Esophagus mucosa (tissue), 1 donor: ENCODE measurements around the gene DPF1. TPM values are rescaled to one million over a fixed set of nuclear protein-coding genes. Genes with fewer than 3 reads are reported as not detected.
A peak's percentile ranks its signal among the peaks of the same experiment; 100 is the strongest.
"Not testable (repeated sequence)": the region's sequence is repeated elsewhere in the genome, so short reads cannot be mapped to it uniquely, and the experiment has no call there.

ENCODE experiments used
- ATAC-seq: fragments of 200-7000 bp; cut with Tn5 transposase; one replicate; pipeline ENCODE4 v1.9.1; 2020
- total RNA-seq: library from RNA; stranded (reverse); gene quantifications from one replicate; pipeline ENCODE4 v1.2.4, GENCODE V29; 2023
- donor health status: DM: yes; HTN: yes; CAD: no.

DPF1 gene
- total RNA-seq: 0.16 TPM

DNA sequence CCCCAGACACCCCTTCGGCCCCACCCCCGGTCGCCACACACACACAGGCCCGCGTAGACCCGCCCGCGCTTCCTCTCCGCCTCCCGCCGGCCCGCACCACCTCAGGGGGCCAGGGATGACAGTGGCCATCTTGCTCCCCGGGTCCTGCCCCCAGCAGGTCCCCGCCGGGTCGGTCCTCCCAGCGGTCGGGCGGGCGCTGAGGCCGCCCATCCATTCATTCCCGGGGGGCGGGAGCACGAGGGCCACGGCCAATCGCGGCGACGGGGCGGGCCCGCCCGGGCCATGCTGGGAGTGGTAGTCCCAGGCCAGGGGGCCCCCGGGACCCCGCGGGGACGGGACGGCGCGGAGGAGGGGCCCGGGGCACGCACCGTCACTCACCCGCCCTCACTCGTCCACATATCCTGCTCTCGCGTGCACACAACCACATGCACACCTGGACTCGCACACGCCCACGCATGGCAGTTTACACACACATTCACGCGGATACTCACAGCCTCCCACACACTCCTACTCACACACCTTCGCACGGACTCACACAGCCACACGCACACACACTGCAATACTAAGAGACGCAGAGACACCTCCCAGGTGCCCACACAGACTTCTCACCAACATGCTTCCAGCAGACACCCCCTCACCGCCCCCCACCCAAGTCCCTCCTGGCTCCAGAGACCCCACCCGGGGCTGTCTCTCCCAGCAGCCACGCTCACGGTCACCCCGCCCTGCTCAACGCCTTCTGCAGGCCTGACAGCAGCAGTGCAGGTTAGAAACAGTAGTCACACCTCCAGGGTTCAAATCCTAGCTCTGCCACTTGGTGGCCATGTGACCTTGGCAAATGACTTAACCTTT lies at the start of gene DPF1:
Gene DPF1 (minus strand): TSS at position 209 of the 849 bp plus-strand sequence. CDS start 80 bp downstream, at position 129.
- peak; percentile 58 for ATAC-seq

DNA sequence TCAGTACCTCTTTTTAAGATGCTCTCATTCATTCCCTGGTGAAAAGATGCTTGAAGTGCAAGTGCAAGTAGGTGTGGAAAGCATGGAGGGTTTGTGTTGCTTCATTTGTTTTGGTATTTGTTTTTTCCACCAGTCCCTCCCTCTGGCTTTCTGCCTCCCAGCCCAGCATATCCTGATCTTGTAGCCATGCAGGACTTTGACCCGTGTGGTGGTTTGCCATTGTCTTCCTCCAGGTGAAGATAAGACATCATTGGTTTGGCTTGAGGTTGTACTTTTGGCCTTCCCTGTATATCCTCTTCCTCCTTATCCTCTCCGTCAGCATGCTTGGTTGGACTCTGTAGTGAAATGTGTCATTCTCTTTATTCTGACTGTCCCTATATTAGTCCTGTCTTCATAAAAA lies 49.5 kb upstream of the DPF1 start:
- no peak for ATAC-seq

DNA sequence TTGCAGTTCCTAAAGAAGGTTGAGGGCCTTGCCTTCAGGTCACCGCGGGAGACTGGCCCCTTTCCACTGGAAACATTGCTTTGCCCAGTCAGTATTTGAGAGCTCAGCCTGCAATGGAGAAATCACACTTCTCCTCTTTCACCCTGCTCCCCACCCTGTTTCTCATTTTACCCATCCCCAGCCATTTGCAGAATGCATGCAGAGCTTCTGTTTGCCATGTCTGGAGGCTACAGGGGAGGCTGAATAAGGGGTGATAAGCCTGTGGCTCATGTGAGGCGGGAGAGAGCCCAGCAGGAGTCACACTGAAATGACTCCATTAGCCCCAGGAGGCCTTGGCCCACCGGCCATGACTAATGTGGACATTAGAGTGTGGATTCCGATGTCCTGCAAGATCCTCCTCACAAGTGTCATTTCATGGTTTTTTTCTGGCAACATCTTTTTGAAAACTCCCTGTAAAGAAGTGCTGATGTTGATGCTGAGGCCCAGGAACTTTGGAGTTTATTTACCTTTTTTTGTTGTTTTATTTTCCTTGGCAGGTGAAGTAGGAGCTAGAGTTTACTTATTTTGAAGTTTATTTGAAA lies 46.7 kb upstream of the DPF1 start:
- no peak for ATAC-seq

DNA sequence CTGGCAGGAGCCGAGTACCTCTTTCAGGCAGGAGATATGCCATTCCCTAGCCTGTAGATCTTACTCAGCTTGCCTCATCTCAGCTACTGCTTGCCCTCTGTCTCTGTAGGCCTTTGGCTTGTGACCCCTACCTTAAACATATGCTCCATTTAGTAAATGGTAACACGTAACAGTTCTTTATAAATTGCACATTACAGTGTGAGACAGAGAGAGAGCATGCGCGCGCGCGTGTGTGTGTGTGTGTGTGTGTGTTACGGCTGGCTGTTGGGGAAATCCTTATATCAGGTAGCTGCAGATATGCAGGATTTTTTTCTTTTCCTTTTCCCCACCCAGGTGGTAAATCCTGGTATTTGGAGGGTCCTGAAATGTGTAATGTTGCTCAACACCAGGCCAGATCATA lies 44.5 kb upstream of the DPF1 start:
- ATAC-seq: no peak

DNA sequence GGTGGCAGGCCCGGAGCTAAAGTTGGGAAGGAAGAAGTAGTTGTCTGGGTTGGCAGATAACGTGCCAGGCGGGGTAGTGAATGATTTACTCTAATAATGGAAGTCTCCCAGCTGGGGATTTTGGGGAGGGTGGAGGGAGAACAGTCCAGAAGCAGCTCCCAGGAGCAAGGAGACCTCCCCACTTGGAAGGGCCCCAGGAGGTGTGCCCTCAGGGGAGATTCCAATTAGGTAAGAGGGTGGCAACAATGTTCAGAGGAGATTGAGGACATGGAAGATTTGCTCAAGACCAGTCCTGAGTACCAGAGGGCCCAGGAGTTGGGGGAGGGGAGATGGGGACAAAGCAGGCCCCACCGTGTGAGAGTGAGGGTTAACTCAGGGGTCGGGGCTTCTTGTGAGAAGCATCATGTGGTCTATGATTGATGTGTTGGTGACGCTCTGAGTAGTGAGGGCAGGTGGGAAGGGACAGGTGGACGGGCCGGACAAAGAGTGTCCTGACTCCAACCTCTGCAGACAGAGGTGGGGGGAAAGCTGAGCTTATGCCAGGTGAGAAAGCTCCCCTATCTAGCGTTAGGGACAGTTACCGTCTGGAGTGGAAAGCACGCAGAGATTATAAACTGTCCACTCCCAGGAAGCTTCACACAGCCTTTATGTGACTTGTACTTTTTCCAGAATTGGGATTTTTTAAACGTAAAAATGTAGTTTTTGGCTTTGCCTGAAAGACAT lies 43.9 kb upstream of the DPF1 start:
- no peak for ATAC-seq

DNA sequence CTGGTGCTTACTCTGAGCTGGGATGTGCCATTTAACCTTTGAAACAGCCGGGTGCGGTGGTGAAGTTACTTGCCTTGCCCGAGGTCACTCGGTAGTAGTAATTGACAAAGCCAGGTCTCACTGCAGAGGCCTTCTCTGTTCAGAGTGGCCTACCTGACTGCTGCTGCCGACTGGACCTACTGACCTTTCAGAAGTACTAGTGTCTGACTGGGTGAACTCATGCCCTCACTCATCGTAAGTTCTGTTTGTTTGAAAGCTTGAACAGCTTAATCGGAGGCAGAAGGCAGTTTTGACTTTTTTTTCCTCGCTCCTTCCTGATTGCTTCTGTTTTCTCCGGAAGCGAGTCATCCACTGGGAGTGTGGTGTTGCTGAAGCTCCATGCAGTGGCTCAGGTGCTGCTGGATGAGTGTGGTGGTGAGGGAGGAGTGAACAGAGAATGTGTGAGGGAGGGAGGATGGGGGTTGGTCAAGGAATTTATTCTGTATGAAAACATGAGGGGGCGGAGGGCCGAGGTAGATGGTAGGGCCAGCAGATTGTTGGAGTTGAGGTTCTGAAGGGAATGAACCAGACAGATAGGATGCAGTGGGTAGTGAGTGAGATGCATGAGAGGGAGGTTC lies 43.1 kb upstream of the DPF1 start:
- ATAC-seq: peak; percentile 27

DNA sequence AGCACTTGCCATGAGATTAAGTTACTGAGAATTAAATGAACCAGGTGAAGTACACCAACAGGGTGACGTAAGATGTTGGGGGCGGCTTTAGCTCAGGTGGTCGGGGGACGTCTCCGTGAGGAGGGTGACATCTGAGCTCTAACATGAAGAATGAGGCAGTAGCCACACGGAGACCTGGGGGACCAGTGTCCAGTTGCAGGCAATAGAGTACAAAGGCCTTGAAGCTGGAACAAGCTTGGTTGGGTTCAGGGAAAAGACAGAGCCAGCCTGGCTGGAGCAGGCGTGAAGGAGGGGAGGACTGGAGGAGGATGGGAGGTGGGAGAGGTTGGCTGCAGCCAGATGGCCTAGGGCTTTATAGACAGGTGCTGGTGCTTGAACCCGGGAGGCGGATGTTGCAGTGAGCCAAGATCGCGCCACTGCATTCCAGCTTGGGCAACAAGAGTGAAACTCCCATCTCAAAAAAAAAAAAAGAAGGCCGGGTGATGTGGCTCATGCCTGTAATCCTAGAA lies 42.0 kb upstream of the DPF1 start:
- no peak for ATAC-seq

DNA sequence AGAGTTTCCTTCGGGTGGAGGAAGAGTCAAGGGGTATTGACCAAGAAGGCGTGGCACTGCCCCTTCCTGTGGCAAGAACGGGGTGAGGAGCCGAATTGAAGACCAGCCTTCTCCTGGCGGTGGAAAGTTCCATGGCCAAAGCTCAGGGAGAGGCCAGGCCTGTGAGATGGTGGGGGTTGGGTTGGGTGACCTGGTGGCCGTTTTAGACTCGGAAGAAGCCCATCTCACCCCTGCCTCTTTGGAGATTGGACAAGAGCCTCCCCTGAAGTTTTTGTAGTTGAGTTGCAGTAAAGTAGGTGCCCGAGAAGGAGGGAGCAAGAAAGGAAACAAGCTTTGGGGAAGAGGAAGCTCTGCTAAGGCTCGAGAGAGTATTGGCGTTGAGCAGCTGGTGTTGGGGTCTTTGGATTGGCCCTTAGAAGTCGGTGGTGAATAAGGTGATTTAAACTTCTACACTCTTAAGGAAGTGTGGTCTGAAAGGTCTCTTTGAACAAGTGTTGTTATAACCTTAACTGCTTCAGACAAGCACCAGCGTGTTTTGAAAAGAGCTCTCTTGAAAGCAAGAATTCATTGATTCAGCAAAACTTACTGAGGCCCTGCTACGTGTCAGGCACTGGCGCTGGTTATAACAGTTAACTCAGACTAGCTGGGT lies 41.3 kb upstream of the DPF1 start:
- ATAC-seq: peak; percentile 7

DNA sequence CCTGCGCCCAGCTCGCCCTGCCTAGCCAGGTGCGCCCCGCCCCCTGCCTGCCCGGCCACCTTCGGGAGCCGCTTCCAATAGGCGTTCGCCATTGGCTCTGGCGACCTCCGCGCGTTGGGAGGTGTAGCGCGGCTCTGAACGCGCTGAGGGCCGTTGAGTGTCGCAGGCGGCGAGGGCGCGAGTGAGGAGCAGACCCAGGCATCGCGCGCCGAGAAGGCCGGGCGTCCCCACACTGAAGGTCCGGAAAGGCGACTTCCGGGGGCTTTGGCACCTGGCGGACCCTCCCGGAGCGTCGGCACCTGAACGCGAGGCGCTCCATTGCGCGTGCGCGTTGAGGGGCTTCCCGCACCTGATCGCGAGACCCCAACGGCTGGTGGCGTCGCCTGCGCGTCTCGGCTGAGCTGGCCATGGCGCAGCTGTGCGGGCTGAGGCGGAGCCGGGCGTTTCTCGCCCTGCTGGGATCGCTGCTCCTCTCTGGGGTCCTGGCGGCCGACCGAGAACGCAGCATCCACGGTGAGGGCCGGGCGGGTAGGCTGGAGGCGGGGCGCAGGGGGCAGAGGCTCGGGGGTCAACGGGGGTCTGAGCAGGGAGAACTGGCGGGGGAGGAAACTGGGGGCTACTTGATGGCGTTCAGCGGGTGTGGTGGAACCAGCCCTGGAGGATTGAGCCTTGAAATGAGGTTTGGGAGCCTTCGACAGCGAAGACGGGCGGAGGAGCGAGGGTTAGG lies 40.6 kb upstream of the DPF1 start, which contains the start of gene SPINT2:
Gene SPINT2 (plus strand): TSS at position 88 of the 727 bp plus-strand sequence. CDS start 320 bp downstream, at position 408.
- peak; percentile 10 for ATAC-seq

DNA sequence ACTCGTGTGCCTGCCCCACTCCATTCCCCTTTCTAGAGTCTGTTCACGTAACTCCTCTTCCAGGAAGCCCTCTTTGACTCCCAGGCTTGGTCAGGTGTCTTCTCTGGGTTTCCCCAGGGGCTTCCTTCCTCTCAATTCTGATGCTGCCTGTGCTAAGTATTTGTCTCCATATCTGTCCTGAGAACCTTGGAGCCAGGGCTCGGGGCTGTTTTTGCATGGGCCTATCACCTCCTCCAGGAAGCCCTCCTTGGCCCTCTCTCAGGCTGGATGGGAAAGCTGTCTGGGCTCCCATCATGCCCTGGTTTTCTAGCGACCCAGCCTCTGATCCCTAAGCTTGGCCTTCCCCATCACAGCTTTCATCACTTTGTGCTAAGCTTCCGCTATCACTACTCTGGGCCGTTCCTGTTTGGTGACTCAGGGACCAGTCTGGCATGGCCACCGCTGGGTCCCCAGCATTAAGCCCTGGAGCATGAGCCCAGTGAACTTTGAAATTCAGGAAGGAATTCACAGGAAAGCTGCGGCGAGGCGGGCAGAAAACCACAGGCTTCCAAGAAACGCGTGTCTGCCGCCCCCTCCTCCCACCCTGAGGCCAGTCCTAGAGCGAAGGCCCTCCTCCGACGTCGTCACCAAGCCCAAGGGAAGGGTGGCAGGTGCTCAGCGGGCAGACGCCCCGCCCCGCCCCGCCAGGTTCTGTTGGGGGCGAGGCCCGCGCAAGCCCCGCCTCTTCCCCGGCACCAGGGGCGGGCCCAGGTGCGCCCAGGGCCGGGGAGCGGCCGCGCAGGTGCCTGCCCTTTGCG lies 39.9 kb upstream of the DPF1 start:
- ATAC-seq: peak; percentile 94

DNA sequence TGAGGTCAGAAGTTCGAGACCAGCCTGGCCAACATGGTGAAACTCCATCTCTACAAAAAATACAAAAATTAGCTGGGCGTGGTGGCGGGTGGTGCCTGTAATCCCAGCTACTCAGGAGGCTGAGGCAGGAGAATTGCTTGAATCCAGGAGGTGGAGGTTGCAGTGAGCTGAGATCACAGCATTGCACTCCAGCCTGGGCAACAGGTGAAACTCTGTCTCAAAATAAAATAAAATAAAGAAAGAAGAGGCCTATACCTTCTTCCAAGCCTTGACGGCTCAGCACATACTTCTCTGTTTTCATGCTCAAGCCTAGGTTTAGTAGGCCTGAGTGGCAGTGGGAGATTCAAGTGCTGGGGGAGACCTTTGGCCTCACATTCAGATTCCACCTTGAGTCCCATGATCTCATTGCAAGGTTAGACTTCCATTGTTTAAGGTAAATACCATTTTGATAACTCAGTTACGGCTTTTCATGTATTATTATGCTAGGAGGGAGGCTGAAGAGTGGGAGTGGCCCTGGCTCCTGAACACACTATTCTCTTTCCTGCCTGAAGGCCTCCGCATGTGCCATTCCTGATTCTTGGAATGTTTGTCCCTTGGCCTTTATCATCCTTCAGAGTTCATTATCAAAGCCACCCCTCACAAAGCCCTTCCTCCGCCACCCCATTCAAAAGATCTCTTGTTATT lies 38.7 kb upstream of the DPF1 start:
- ATAC-seq: no peak

DNA sequence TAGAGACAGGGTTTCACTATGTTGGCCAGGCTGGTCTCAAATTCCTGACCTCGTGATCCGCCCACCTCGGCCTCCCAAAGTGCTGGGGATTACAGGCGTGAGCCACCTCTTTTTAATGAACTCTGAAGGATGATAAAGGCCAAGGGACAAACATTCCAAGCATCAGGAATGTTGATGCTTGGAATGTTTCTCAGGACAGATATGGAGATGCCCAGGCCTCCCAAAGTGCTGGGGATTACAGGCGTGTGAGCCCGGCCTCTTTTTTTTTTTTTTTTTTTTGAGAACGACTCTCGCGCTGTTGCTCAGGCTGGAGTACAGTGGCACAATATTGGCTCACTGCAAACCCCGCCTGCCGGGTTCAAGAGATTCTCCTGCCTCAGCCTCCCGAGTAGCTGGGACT lies 37.9 kb upstream of the DPF1 start:
- ATAC-seq: not testable (repeated sequence)

DNA sequence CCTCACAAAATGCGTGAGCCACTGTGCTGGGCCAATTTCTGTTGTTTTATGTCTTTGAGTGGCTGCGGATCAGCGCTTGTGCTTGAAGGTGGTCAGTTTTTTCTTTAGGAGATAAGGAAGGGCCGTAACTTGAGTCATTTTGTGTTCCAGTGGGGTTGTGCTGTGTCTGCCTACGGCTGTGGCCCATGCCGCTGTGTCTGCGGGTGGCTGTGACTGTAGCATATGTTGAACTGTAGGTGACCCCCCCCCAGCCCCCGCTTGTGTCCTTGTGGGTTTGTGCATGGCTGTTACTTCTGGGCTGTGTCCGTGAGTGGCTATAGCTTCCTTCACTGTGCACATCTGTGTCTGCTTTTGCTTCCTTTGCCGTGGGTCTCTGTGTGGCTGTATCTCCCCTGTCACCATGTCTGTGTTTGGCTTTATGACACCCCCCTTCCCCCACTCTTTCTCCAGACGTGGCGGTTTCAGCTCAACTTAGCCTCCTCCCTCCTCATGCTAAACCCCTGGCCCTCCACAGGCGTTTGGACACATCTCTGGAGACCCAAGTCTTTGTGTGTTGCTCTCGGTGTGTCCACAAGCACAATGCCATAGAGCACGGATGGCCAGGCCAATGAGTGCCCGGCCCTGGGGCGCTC lies 31.5 kb upstream of the DPF1 start:
- ATAC-seq: no peak

DNA sequence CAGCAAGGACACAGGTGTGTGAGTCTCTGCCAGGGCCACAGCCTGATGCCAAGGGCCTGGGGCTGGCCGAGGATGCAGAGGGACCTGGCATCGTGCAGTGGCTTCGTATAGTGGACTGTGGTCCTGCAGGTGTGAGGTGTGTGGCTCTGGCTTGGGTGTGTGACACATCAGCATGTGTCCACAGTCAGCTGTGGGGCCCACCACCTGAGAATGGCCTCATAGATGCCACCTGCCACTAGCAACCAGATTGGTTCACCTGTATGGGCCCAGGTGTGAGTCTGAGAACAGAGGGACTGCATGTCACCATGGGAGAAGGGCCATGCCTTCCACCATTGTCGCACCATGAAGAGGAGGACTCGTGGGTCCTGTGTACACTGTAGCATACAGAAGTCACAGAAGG lies 29.8 kb upstream of the DPF1 start:
- ATAC-seq: no peak

DNA sequence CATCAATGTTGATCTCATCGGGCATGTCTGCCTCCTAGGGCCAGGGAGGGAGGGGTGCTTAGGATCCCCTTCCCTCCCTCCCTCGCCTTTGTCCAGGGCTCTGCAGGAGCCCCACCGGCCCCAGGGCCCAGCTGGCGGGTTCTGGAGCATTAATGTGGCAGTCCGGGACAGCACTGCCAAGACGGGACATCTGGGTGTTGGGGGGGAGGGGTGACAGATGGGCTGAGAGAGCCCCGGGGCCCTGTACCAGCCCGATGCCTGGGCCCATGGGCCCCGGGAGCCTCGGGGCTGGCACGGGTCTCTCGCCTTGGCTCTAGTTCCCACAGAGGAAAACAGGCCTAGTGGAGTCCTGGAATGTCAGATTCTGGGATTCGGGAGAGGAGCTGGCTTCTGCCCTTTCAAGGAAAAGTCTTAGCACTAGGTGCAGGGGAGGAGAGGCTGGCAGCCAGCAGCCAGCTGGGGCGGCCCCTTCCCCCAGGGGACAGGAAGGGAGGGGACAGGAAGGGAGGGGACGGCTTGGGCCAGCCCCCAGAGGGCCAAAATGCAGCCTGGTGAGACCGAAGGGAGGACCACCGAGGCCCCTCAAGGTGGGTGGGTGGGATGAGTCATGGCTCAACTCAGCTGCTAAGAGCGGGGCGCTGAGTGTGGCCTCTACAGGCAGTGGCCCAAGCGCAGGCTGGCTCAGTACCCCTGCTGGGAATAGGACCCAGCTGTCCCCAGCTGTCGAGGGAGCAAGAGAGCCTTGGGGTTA lies 29.1 kb upstream of the DPF1 start:
- ATAC-seq: no peak

DNA sequence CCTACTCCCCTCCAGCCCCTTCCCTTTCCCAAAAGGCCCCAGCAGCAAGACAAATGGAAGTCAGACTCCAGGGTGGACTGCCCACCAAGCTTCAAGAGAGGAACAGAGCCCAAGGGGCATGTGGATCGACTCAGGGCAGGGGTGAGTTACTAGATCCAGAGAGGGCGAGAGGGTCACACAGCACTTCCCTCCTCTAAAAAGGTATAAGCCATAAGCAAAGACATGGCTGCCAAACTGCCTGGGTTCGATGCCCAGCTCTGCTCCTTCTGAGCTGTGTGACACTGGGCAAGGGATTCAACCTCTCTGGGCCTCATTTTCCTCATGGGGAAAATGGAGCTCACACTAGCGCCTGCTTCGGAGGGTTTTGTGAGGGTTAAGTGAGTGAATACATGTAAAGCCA lies 28.4 kb upstream of the DPF1 start:
- no peak for ATAC-seq

DNA sequence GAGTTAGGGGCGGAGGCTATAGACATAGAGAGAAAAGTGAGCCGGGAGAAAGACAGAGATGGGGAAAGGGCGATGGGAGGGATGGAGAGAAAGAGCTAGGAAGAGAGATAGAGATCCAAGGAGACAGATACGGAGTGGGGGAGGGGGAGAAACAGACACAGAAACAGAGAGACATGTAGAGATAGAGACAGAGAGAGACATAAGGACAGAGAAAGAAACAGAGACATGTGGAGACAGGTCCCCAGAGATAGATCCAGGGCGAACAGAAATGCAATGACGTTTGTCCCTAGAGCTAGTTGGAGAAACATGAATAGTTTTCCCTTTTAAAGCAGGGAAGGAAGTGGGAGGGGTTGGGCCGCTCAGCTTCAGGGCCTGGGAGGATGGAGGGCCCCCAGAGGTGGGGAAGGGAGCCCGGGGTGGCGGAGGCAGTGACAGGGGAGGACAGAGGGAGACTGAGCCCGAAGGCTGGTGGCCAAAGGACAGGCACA lies 27.6 kb upstream of the DPF1 start:
- ATAC-seq: peak; percentile 30

DNA sequence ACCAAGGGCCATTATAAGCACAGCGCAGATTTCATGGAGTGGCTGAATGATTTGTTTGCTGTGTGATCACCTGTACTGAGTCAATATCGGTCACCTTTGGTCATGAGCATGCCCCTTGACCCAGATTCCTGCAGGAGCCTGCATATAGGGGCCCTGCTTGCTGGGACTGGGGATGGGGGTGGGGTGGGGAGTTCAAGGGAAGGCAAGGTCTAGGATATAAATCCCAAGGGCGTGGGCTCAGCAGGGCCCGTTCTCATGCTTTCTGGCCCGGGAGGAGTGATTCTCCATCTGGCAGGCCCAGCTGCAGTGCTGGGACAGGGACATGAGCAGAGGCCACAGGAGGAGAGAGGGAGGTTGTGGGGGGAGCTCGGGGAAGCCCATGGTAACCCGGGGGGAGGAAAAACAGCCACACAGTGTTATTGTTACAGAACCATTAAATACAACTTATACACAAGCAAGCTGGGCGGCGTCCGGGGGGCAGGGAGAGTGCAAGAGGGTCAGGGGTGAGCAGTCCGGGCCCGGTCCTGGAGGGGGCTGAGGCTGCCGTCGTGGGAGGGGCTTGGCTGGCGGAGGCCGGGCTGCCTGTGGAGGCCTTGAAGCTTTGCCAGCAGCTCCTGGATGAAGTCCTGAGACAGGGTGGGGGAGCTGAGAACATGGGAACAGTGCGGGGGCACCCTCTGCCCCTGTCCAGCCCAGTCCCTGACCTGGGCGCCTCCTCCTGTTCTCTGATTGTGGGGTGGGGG lies 27.0 kb upstream of the DPF1 start:
- ATAC-seq: peak; percentile 12
